NCI-H2081 (cell line): ENCODE results near the gene APOBEC3A.
"Not testable (repeated sequence)": the region's sequence is repeated elsewhere in the genome, so short reads cannot be mapped to it uniquely, and the experiment has no call there.

Experiments
- DNase-seq, 2 experiments: peaks; one replicate each; lab custom pipeline; 2025; lab: John Stamatoyannopoulos, UW

The APOBEC3A gene

DNA sequence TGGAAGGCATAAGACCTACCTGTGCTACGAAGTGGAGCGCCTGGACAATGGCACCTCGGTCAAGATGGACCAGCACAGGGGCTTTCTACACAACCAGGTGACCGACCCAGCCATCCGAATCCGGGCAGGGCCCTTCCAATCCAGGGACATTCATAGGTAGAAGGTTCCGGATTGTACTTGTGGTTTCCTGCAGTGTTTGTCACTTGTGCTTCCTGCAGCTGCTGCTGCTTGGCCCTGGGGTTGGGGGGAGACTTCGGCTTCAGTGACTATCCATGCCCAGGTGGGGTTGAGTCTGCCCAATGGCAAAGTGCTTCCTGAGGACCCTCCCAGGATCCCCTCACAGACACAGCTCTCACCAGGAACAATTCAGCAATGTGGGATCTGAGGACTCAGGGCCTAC lies 2.2 kb downstream of the APOBEC3A start:
- DNase-seq = no peak

DNA sequence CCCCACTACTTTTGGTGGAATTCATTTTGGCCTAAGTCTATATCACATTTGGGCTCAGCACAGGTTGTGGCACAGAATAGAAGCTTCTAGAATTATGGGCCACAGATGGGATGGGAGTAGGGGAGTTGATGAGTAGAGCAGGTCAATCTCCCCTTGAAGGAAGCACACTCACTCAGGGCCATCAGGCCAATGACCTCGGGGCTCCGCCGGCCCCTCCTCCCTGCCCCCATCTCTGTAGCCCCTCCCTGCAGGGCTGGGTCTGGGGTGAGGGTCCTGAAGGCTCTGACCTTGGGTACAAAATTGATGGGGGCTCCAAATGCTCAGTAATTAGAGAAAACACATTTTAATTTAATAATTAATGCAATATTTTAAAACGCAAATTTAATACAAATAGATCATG lies 3.3 kb downstream of the APOBEC3A start:
- DNase-seq = not testable (repeated sequence)

DNA sequence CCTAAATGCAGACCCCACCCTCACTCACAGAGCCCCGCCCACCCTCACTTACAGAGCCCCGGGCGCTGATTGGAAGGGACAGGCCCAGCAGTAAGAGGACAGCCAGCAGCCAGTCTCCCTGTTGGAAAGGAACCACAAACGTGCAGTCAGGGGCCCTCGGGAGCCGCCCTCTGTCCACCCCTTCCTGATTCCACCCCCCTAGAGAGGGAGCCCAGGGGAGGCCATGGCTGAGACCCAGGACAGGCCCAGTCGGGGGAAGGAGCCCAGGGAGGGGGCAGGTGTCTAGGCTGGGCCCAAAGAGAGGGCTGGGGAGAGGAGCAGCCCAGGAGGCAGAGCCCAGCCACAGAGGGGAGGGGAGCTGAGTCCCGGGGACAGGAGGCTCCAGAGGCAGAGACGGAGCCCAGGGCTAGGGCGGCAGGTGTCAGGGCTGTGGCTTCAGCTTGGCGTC lies 5.9 kb downstream of the APOBEC3A start:
- not testable (repeated sequence) for DNase-seq

DNA sequence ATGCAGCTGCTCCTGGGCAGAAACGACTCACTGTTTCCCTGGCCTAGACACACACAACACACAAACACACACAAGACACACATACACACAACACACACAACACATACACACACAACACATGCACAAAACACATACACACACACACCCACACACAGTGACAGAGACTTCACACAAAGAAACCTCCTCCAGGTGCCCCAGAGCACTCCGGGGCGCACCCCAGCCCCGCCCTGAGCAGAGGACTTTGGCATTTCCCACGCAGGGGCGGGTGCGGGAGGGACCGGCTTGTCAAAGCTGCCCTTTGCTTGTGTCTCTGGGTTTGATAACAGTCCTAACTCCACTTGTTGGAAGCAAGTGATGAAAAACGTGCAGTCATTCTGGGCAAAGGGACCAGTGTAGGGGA lies 6.5 kb downstream of the APOBEC3A start:
- no peak for DNase-seq

DNA sequence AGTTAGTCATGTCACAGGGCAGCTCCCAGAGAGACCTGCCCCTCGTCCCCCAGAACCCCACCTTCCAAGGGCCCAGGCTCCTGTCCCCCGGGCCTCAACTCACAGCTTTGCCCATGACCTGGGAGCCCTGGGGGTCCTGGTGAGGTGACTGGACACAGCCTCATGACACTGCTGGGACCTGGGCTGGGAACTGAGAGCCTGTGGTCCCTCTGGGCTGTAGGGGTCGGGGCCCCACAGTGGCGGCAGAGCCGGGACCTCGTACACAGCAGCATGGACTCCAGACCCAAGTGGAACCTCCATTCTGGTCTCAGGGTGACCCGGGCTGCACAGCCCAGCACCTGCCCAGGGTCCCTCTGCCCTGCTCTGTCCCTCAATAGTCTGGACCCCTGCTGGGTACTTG lies 6.9 kb downstream of the APOBEC3A start:
- DNase-seq = no peak

DNA sequence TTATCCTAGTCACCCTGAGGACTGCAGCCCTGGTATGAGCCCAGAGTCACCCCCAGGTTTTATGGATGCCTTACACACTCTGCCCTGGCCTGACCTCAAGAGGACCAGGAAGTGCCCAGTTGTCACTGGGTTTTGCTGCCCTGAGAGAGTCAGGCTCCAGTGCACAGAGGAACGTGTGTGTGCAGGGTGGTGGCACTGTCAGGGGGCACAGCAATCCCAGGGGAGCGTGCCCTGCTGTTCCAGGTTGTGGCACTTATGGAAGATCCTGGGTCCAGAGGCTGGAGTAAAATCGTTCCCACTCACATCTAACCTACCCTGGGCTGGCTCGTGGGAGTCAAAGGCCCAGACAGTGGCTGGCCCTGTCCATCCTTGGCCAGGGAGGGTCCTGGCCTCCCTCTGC lies 7.6 kb downstream of the APOBEC3A start:
- no peak for DNase-seq

DNA sequence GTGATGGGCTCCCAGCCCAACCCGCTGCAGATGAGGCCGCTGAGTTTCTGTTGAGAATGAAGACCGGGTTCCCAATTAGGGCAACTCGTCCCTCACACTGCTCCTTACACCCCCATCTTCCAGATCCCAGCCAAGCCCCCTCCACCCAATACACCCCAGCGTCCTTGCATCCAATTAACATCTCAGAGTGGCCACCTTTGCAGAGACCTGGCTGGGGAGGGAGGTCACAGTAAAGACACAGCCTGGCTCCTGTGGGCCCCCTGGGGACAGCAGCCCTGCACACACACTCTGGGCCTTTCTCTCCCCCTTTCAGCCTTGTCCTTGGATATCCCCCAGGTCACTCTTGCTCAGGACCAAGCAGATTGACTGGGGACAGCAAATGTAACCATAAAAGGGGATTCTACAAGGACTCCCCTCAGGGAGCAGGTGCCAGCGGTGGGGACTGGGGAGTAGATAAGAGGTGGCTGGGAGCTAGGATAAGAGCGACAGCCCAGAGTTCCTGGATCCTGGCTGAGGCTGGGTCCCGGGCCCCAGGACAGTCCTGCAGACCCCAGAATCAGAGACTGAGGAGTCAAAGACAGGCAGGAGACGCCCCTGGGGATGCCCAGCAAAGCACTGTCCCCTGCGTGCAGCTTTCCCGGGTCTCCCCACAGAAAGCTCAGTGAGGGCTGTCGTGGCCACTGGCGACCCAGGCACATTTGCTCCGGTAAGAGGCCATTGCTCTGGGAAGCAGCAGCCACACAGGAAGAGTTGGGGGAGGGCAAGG lies 8.4 kb downstream of the APOBEC3A start:
- DNase-seq = no peak

DNA sequence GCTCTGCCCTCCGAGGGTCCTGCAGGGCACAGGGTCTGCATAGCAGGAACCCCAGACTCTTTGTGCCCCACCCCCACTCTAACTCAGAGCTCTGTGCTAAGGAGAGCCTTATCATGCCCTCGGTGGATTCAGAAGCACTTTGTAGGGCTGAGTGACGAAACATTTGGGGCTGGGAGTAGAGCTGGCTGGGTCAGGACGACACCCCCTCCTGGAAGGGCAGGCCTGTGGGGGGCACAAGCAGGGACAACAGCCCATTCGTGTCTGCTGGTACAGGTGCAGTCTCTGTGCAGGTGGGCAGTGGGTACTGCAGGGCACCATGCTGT lies 8.9 kb downstream of the APOBEC3A start:
- DNase-seq = no peak

DNA sequence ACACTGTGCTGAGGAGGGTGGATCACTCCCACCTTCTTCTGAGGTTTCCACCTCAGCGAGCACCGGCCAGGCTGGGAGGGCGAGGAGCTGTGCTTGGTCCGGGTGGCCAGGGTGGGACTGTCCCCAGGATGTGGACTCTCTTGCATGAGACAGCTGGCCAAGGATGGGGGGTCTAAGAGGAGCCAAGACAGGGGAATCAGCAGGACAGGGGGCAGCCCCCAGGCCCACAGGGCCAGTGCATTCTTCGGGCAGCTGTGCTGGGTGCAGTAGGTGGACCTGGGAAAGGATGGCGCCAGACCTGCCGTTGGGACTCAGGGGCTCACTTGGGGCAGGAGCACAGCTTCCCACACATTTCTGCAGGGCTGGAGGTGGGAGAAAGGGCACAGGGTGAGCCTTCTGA lies 9.5 kb downstream of the APOBEC3A start:
- no peak for DNase-seq

DNA sequence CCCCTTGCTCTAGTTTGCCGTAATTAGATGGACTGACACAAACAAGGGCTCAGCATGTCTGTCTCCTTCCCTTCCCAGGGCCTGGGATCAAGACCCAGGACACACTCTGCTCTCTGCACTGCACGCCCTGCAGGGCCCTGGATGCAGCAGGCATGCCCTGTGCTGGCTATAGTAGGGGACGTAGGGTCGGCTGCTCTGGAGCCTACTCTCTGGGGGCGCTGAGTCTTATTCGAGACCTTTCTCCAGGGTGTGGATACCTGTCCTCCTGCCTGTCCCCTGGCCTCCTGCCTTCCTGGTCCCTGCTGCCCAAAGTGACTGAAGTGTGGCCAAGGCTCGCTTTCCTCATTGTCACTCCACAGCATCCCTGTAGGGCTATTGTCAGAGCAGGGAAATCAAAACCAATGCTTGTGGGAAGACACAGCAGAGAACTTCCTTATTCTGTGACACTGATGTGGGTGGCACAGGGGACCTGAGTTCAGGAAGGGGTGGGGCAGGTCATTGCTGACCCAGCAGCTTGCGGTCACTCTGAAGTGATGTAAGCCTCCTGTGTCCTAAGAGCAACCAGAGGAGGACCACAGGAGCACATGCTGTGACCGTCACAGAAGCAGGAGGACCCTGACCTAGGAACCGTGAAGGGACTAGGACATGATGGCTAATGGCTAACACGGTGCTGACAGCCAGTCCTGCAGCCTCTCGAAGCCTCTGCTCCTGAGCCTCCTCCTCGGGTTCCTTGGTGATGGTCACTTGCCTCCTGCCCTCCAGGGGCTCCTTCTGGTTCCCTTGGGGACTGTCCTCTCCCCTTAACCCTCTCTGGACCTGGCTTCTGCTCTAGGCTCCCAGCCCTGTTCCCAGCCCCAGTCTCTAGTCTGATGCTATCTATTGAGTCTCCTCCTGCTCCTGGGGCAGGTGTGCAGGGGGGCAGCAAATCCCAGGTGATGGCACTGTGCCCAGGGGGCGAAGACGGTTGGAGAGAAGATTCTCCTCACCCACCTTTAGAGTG lies 10.3 kb downstream of the APOBEC3A start:
- no peak for DNase-seq

DNA sequence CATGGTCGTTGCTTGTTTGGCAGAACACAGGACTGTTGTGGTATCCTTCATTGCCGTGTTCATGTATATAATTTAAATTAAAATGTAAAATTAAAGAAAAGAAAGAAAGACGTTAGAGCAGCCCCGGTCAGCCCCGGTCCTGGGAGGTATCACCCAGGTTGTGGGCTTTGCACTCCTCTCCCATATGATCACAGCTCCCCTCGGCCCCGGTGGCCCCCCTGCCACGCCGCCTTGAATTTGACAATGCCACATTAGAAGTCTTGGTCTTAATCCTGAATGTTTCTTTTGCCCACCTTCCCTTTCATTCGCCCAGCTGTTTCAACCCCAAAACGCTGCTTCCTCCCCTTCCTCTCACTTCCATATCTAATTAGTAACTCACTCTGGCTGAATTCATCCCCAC lies 11.4 kb downstream of the APOBEC3A start:
- no peak for DNase-seq

DNA sequence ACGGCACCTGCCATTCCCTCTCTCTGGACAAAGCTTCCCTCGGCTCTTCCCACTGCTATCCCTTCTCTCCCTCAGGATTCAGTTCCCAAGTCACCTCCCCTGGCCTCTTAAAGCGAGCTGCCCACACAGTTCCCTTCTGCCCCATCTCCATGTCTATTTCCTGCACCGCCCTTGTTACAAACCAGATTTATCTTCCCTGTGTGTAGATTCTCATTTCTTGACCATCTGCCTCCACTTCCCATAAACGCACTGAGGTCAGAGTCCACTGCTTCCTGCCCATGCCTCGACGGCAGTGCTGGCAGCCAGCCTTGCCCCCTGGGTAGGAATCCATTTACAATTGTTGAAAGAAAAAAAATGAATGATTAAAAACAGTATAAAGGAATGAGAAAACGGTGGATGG lies 13.1 kb downstream of the APOBEC3A start:
- DNase-seq = no peak

DNA sequence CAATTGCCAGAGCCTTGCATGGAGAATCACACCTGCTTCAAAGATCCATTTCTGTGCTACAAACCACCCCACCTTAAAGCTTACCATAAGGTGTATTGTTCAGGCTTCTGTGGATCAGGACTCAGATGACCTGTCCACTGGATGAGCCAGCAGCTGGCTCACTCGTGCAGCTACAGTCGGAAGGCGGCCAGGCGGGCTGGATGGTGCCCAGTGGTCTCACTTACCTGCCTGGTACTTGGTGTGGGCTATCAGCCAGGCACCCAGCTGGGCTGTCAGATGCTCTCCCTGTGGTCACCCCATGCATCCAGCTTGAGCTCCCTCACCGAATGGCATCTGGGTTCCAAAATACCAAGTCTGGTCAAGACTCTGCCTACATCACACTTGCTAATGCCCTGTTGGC lies 13.8 kb downstream of the APOBEC3A start:
- DNase-seq = no peak

DNA sequence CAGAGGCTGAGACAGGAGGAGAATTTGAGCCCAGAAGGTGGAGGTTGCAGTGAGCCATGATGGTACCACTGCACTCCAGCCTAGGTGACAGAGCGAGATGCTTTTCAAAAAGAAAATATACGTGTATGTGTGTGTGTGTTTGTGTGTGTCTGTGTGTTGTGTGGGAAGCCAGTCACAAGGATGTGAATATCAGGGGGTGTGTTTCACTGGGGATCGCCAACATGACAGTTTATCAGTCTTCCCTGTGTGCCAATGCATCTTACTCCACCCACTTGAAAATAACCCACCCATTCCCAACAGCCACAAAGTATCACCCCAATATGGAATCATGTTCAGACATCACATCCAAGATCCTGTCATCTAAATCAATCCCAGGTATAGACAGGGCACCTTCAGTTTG lies 14.4 kb downstream of the APOBEC3A start:
- no peak for DNase-seq

DNA sequence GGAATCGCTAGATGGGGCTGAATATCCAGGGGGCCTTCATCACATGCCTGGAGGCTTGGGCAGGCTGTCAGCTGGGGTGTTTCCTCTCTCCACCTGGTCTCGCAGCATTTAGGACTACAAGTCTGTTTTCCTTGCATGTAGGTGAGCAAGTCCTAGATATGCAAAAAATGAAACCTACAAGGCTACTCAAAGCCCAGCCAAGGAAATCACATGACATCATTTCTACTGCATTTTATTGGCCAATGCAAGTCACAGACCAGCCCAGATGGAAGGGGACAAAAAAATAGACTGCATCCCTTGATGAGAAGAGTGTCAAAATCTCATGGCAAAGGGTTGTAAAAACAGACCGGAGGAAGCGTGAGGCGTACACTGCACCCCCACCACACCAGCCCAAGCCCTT lies 15.1 kb downstream of the APOBEC3A start:
- DNase-seq = no peak

DNA sequence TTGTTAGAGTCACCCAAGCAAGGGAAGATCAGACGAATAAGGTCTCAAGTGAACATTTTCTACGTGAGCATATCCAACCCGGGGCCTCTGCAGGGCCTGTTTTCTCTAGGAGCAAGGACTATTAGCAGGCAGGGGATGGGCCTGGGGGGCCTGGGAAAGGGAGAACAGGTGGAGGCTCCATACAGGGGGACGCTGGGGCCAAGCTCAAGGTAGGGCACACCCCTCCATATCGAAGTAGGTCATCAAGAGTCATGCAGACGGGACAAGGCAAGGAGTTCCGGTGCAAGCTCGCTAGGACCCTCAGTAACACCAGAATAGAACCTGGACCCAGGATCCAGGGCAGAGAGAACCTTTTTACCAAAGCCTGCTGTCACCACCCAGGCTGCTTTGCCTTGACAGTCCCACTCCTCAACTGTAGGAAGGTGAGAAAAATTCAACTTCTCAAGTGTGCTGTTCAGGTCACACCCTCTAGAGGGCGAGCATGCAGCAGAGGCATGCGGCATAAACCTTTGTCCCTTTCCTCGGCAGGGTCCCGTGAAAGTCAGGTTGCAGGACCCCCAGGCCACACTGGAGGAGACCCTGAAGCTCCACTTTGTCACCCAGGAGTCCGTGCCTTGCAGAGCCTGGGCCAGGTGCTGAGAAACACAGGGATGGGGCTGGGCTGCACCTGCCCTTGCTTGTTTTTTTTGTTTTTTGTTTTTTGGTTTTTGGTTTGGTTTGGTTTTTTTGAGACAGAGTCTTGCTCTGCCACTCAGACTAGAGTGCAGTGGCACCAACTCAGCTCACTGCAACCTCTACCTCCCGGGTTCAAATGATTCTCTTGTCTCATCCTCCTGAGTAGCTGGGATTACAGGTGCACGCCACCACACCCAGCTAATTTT lies 16.1 kb downstream of the APOBEC3A start:
- DNase-seq = peak in 1 of 2 experiments; percentile 11

DNA sequence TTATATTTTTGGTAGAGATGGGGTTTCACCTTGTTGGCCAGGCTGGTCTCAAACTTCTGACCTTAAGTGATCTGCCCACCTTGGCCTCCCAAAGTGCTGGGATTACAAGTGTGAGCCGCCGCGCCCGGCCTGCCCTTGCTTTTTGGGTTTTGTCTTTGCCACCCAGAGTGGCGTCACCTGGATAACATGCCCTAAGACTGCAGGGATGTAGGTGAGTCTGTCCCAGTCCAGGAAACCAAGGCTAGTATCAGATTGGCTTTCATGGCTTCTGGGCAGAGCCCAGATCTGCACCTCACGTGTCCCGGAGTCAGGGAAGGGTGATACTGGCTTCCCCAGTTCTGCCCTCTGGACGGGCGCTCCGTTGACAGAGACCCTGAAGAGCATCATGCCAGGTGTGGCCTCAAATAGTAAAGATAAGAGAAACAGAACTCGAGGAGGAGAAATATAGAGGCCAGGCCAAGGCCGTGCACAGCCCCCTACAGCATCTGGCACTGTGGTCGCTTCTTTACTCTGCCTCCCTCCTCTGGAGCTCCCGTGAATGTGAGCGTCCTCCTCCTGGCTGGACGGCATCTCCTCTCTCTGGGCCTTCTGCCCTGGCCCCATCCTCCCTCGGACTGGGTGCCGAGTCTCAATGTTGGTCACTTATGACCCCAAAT lies 16.9 kb downstream of the APOBEC3A start:
- DNase-seq = no peak

DNA sequence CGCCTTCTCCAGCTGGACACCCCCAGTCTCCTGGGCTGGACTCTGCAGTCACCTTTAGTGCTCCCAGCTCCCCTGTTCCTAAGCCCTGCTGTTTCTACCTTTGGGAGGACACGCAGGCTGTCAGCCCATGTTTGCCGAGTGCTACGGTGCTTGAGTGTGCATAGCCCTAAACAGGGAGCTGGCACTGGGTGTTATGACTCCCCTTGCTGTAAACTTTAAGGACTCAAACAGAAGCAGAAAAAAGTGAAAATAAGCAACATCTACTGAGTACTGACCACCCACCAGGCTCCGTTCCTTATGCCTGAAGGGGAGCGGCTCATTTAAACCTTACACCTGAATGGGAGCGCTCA lies 17.4 kb downstream of the APOBEC3A start:
- DNase-seq = no peak

DNA sequence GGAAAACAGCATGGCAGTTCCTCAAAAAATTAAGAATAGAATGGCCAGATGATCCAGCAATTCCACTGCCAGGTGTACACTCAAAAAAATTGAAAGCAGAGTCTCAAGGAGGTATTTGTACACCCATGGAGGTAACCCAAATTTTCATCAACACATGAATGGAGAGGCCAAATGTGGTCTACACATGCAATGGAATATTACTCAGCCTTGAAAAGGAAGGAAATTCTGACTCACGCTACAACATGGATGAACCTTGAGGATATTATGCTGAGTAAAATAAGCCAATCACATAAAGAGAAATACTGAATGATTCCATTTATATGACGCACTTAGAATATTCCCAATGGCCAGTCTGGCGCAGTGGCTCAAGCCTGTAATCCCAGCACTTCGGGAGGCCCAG lies 19.9 kb downstream of the APOBEC3A start:
- not testable (repeated sequence) for DNase-seq

DNA sequence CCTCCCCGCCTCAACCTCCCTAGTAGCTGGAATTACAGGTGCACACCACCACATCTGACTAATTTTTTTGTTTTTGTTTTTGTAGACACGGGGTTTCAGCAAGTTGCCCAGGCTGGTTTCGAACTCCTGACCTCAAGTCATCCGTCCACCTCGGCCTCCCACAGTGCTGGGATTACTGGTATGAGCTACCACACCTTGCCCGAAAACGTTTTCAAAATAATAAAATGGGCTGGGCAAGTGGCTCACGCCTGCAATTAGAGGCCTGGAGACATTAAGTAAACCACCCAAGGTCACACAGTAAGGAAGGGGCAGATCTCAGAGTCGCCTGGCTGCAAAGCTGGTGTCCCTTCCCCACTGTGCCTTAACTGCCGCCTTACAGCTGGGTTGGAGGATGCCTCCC lies 23.2 kb downstream of the APOBEC3A start:
- not testable (repeated sequence) for DNase-seq
